Panc1 (cell line): ENCODE data around the gene CEP170B. TPM values are rescaled to one million over a fixed set of nuclear protein-coding genes. Genes with fewer than 3 reads are reported as not detected.

ENCODE experiments used
- ATAC-seq: fragments of 200-7000 bp; cut with Tn5 transposase; 2 replicates; pipeline ENCODE4 v1.9.1; 2020; ENCODE audit warnings: mild to moderate bottlenecking, moderate library complexity
- BruUV-seq: library from RNA; stranded (reverse); fragments of 400-500 nt; replicated peaks from 2 replicates; lab custom pipeline; 2021; lab: Mats Ljungman, UMichigan
- CTCF ChIA-PET: fragments of 300-600 bp; sonication (Branson Sonifier 250); formaldehyde crosslinking; loops from one replicate; lab custom pipeline; 2022; ENCODE audit warnings: antibody characterized with exemption; lab: Charles Lee
- POLR2A ChIA-PET: fragments of 300-600 bp; sonication (Branson Sonifier 250); formaldehyde crosslinking; loops from one replicate; lab custom pipeline; 2022; ENCODE audit warnings: antibody characterized with exemption; lab: Charles Lee
- DNase-seq: peaks from one replicate; pipeline ENCODE4 v3.0.0-alpha.2; 2010; ENCODE audit warnings: low read depth, low spot score
- H3K27ac ChIP-seq: 2 replicates; pipeline ENCODE4 v1.5.1; 2011; ENCODE audit warnings: mild to moderate bottlenecking, low read length, inconsistent platforms
- H3K27me3 ChIP-seq: fragments of 200-500 bp; sonication (Bioruptor generic); 2 replicates; pipeline ENCODE4 v1.6.0; 2014; ENCODE audit warnings: low read length, inconsistent platforms; ENCODE audit not compliant: control insufficient read depth, insufficient read depth
- H3K36me3 ChIP-seq: fragments of 200-500 bp; sonication (Bioruptor generic); 2 replicates; pipeline ENCODE4 v1.5.1; 2014; ENCODE audit warnings: inconsistent platforms, mild to moderate bottlenecking, low read length, moderate library complexity; ENCODE audit not compliant: control insufficient read depth, insufficient read depth
- H3K4me1 ChIP-seq: 2 replicates; pipeline ENCODE4 v1.5.1; 2011; ENCODE audit warnings: inconsistent platforms, mild to moderate bottlenecking, low read length, moderate library complexity; ENCODE audit not compliant: control insufficient read depth, insufficient read depth
- H3K4me3 ChIP-seq, 2 experiments: 2 replicates each; pipeline ENCODE4 v1.5.1; 2011 to 2012; ENCODE audit warnings: low read depth in 2 of 2, low read length in 2 of 2, mild to moderate bottlenecking in 2 of 2, inconsistent platforms in 1 of 2, moderate library complexity in 1 of 2
- H3K9me3 ChIP-seq: fragments of 200-500 bp; sonication (Bioruptor generic); 2 replicates; pipeline ENCODE4 v1.5.1; 2014; ENCODE audit warnings: low read depth, mild to moderate bottlenecking, inconsistent platforms, low read length, moderate library complexity; ENCODE audit not compliant: control insufficient read depth, insufficient read depth
- POLR2AphosphoS5 ChIP-seq: IDR thresholded peaks from 2 replicates; pipeline ENCODE4 v1.6.1; 2012; ENCODE audit warnings: mild to moderate bottlenecking, low read depth, low read length, moderate library complexity
- SIN3A ChIP-seq: IDR thresholded peaks from 2 replicates; pipeline ENCODE4 v1.6.1; 2012; ENCODE audit warnings: low read depth, mild to moderate bottlenecking, low read length, moderate library complexity, borderline replicate concordance; ENCODE audit not compliant: insufficient read depth
- TCF7L2 ChIP-seq: IDR thresholded peaks from 2 replicates; pipeline ENCODE4 v1.6.1; 2011; ENCODE audit warnings: mild to moderate bottlenecking, low read depth, low read length, inconsistent platforms
- in situ Hi-C: cut with HindIII; loops from 2 replicates; pipeline ENCODE4 v1.10.0; 2016; ENCODE audit warnings: low sequenced_read_pairs, low pct_unique_long_range_greater_than_20kb
- intact Hi-C: fragments of 100-400 bp; cut with micrococcal nuclease; formaldehyde crosslinking; loops from one replicate; pipeline ENCODE4 v1.10.0; 2022; ENCODE audit not compliant: unreplicated experiment
- total RNA-seq: library from RNA; stranded (reverse); gene quantifications from one replicate; pipeline ENCODE4 v1.2.1, GENCODE V29; 2021; ENCODE audit not compliant: unreplicated experiment
- TF ChIP-seq, protein P1 (sequence below): fragments of 450-650 bp; IDR thresholded peaks from 2 replicates; pipeline ENCODE4 v1.5.1; 2017; ENCODE audit warnings: mild to moderate bottlenecking
- TF ChIP-seq, protein P2 (sequence below), 2 experiments: IDR thresholded peaks; 2 replicates each; pipeline ENCODE4 v1.6.1; 2011 to 2012; ENCODE audit warnings: low read depth in 2 of 2, control low read depth in 1 of 2, low read length in 1 of 2, mild to moderate bottlenecking in 1 of 2, moderate library complexity in 1 of 2; ENCODE audit not compliant: insufficient read depth in 1 of 2

The CEP170B gene
- total RNA-seq, 1 experiment from 2014 or later = 17.8 TPM

DNA sequence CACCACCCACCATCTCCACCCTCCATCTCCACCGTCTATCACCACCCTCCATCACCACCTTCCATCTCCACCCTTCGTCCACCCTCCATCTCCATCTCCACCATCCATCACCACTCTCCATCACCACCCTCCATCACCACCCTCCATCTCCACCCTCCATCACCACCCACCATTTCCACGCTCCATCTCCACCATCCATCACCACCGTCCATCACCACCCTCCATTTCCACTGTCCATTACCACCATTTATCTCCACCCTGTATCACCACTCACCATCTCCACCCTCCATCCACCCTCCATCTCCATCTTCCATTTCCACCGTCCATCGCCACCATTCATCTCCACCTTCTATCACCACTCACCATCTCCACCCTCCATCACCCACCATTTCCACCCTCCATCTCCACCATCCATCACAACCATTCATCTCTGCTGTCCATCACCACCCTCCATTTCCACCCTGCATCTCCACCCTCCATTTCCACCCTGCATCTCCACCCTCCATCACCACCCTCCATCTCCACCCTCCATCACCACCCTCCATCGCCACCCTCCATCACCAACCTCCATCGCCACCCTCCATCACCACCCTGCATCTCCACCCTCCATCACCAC lies 6.1 kb upstream of the CEP170B start:
- in situ Hi-C loops = no loop called here
- no peak overlapping the region for H3K27ac ChIP-seq
- CTCF ChIA-PET = no interaction called here

DNA sequence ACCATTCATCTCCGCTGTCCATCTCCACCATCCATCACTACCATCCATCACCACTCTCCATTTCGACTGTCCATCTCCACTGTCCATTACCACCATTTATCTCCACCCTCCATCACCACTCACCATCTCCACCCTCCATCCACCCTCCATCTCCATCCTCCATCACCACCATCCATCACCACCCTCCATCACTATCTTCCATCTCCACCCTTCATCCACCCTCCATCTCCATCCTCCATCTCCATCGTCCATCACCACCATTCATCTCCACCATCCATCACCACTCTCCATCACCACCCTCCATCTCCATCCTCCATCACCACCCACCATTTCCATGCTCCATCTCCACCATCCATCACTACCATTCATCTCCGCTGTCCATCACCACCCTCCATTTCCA lies 5.2 kb upstream of the CEP170B start:
- no peak for TF ChIP-seq POLR2AphosphoS5
- no peak for TF ChIP-seq TCF7L2
- TF ChIP-seq, protein P1, sequence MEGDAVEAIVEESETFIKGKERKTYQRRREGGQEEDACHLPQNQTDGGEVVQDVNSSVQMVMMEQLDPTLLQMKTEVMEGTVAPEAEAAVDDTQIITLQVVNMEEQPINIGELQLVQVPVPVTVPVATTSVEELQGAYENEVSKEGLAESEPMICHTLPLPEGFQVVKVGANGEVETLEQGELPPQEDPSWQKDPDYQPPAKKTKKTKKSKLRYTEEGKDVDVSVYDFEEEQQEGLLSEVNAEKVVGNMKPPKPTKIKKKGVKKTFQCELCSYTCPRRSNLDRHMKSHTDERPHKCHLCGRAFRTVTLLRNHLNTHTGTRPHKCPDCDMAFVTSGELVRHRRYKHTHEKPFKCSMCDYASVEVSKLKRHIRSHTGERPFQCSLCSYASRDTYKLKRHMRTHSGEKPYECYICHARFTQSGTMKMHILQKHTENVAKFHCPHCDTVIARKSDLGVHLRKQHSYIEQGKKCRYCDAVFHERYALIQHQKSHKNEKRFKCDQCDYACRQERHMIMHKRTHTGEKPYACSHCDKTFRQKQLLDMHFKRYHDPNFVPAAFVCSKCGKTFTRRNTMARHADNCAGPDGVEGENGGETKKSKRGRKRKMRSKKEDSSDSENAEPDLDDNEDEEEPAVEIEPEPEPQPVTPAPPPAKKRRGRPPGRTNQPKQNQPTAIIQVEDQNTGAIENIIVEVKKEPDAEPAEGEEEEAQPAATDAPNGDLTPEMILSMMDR = no peak
- TF ChIP-seq, protein P2, sequence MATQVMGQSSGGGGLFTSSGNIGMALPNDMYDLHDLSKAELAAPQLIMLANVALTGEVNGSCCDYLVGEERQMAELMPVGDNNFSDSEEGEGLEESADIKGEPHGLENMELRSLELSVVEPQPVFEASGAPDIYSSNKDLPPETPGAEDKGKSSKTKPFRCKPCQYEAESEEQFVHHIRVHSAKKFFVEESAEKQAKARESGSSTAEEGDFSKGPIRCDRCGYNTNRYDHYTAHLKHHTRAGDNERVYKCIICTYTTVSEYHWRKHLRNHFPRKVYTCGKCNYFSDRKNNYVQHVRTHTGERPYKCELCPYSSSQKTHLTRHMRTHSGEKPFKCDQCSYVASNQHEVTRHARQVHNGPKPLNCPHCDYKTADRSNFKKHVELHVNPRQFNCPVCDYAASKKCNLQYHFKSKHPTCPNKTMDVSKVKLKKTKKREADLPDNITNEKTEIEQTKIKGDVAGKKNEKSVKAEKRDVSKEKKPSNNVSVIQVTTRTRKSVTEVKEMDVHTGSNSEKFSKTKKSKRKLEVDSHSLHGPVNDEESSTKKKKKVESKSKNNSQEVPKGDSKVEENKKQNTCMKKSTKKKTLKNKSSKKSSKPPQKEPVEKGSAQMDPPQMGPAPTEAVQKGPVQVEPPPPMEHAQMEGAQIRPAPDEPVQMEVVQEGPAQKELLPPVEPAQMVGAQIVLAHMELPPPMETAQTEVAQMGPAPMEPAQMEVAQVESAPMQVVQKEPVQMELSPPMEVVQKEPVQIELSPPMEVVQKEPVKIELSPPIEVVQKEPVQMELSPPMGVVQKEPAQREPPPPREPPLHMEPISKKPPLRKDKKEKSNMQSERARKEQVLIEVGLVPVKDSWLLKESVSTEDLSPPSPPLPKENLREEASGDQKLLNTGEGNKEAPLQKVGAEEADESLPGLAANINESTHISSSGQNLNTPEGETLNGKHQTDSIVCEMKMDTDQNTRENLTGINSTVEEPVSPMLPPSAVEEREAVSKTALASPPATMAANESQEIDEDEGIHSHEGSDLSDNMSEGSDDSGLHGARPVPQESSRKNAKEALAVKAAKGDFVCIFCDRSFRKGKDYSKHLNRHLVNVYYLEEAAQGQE (IDR thresholded peaks at IDR 0.05; ENCODE audit: insufficient read depth in 1 of 2, low read depth in 2 of 2, low read length in 1 of 2) = no peak
- TF ChIP-seq SIN3A = no peak
- POLR2A ChIA-PET = no interaction called here

More for the DNA sequence above, 6.1 kb upstream of the CEP170B start:
- Histone ChIP-seq H3K9me3 (no peaks in the 10 kb centered on the region), H3K4me3 (no peak overlapping the region), H3K27me3 (no peaks in the 10 kb centered on the region), H3K36me3 (no peaks in the 10 kb centered on the region), H3K4me1 (peaks cover under 1% of the 10 kb centered on the region; the same call in 1 of the 2 replicates)
- POLR2A ChIA-PET = no interaction called here
- no peak for ATAC-seq
- DNase-seq = no peak
- no peak for TF ChIP-seq SIN3A
- TF ChIP-seq, protein P2 (IDR thresholded peaks at IDR 0.05; ENCODE audit: insufficient read depth in 1 of 2, low read depth in 2 of 2, low read length in 1 of 2) = no peak
- no TSS peak for BruUV-seq
- intact Hi-C loops = no loop called here

More for the DNA sequence above, 5.2 kb upstream of the CEP170B start:
- DNase-seq = no peak
- no peaks in the 10 kb centered on the region for H3K36me3 ChIP-seq
- H3K27ac ChIP-seq = no peak overlapping the region
- no peaks in the 10 kb centered on the region for H3K27me3 ChIP-seq
- no peak for ATAC-seq
- BruUV-seq = no TSS peak
- in situ Hi-C loops (no loop called here), intact Hi-C loops (no loop called here)
- CTCF ChIA-PET = no interaction called here
- H3K9me3 ChIP-seq = no peaks in the 10 kb centered on the region
- no peak overlapping the region for H3K4me3 ChIP-seq
- peaks cover 2% of the 10 kb centered on the region; the same call in 1 of the 2 replicates for H3K4me1 ChIP-seq
